Right atrium auricular region (tissue), 2 donors: Measurements from ENCODE around the gene PIGS. TPM values are rescaled to one million over a fixed set of nuclear protein-coding genes. Genes with fewer than 3 reads are reported as not detected.

Experiments
- DNase-seq: peaks from one replicate; pipeline ENCODE4 v3.0.0-alpha.2; 2019; ENCODE audit warnings: low spot score
- H3K27ac ChIP-seq, 2 donors: fragments of 200-600 bp; sonication (generic); 1 replicate in 1 of 2; 2 replicates in 1 of 2; pipeline ENCODE4 v1.5.1; 2016 to 2019
- H3K27me3 ChIP-seq, 2 donors: fragments of 200-600 bp; sonication (generic); one replicate each; pipeline versions ENCODE4 v1.5.1 to v1.6.0; 2017 to 2019
- H3K36me3 ChIP-seq: fragments of 200-600 bp; sonication (generic); one replicate; pipeline ENCODE4 v1.5.1; 2016
- H3K4me1 ChIP-seq, 2 donors: fragments of 200-600 bp; sonication (generic); one replicate each; pipeline versions ENCODE4 v1.5.1 to v1.6.0; 2017 to 2019
- H3K4me3 ChIP-seq, 2 donors: fragments of 200-600 bp; sonication (generic); 1 replicate in 1 of 2; 2 replicates in 1 of 2; pipeline ENCODE4 v1.5.1; 2017 to 2019; ENCODE audit warnings: mild to moderate bottlenecking in 1 of 2, moderate library complexity in 1 of 2
- H3K9me3 ChIP-seq, 2 donors: fragments of 200-600 bp; sonication (generic); one replicate each; pipeline ENCODE4 v1.5.1; 2019
- CTCF ChIP-seq, 2 donors: fragments of 200-600 bp; sonication (generic); IDR thresholded peaks; one replicate each; pipeline ENCODE4 v1.5.1; 2019; ENCODE audit warnings: antibody characterized with exemption in 2 of 2
- total RNA-seq, 2 donors: library from RNA; depleted of rRNA; stranded (reverse); fragments of >200 nt; gene quantifications; one replicate each; pipeline ENCODE4 v1.1.0, GENCODE V29; 2016

The PIGS gene
- total RNA-seq, 2 donors from 2014 or later: 51.6 to 74.8 TPM

- H3K36me3 ChIP-seq: peaks cover under 1% of the 10 kb centered on the region
- no peaks in the 10 kb centered on the region for H3K27me3 ChIP-seq
- H3K4me1 ChIP-seq: no peaks in the 10 kb centered on the region
- no peaks in the 10 kb centered on the region for H3K9me3 ChIP-seq
- H3K27ac ChIP-seq: no peak overlapping the region
- no peak overlapping the region for H3K4me3 ChIP-seq
- no peak for TF ChIP-seq CTCF (IDR thresholded peaks at IDR 0.05)
- DNase-seq: no peak
These were observed 29.9 kb downstream of the PIGS start for GRCh38 chr17:28541439-28541838.

- Histone ChIP-seq H3K9me3 (no peaks in the 10 kb centered on the region), H3K4me1 (no peaks in the 10 kb centered on the region), H3K27ac (no peak overlapping the region), H3K27me3 (no peaks in the 10 kb centered on the region), H3K36me3 (no peaks in the 10 kb centered on the region), H3K4me3 (no peak overlapping the region)
- no peak for TF ChIP-seq CTCF (IDR thresholded peaks at IDR 0.05)
- DNase-seq: no peak
These were observed 31.1 kb downstream of the PIGS start for GRCh38 chr17:28540231-28540630.

- TF ChIP-seq CTCF (IDR thresholded peaks at IDR 0.05): no peak
- no peaks in the 10 kb centered on the region for H3K4me1 ChIP-seq
- DNase-seq: no peak
- no peaks in the 10 kb centered on the region for H3K27me3 ChIP-seq
- no peak overlapping the region for H3K27ac ChIP-seq
- H3K36me3 ChIP-seq: no peaks in the 10 kb centered on the region
- no peak overlapping the region for H3K4me3 ChIP-seq
- H3K9me3 ChIP-seq: no peaks in the 10 kb centered on the region
These were observed 32.9 kb downstream of the PIGS start for GRCh38 chr17:28538296-28538895.

- Histone ChIP-seq H3K36me3 (no peaks in the 10 kb centered on the region), H3K4me1 (no peaks in the 10 kb centered on the region), H3K27ac (no peak overlapping the region), H3K9me3 (no peaks in the 10 kb centered on the region), H3K4me3 (no peak overlapping the region), H3K27me3 (no peaks in the 10 kb centered on the region)
- no peak for DNase-seq
- no peak for TF ChIP-seq CTCF (IDR thresholded peaks at IDR 0.05)
These were observed 34.1 kb downstream of the PIGS start for GRCh38 chr17:28537219-28537610.

- DNase-seq: no peak
- no peak for TF ChIP-seq CTCF (IDR thresholded peaks at IDR 0.05)
- no peak overlapping the region for H3K27ac ChIP-seq
- no peaks in the 10 kb centered on the region for H3K36me3 ChIP-seq
- H3K9me3 ChIP-seq: no peaks in the 10 kb centered on the region
- no peaks in the 10 kb centered on the region for H3K27me3 ChIP-seq
- H3K4me1 ChIP-seq: no peaks in the 10 kb centered on the region
- H3K4me3 ChIP-seq: no peak overlapping the region
These were observed 34.6 kb downstream of the PIGS start for GRCh38 chr17:28536532-28537218.
